HCT116 (cell line): ENCODE data around the gene CBX4. TPM values are rescaled to one million over a fixed set of nuclear protein-coding genes. Genes with fewer than 3 reads are reported as not detected.

Experiments
- ATAC-seq: fragments of 200-7000 bp; cut with Tn5 transposase; 2 replicates; pipeline ENCODE4 v1.9.1; 2020; ENCODE audit warnings: mild to moderate bottlenecking, moderate library complexity
- BruUV-seq: library from RNA; stranded (reverse); fragments of 400-500 nt; replicated peaks from 2 replicates; lab custom pipeline; 2021; lab: Mats Ljungman, UMichigan
- CTCF ChIA-PET: fragments of 300-600 bp; sonication (Branson Sonifier 250); formaldehyde crosslinking; loops from one replicate; lab custom pipeline; 2021; ENCODE audit warnings: antibody characterized with exemption; lab: Charles Lee
- POLR2A ChIA-PET: fragments of 300-600, 350-600 bp; sonication (Branson Sonifier 250); formaldehyde crosslinking; loops from one replicate; lab custom pipeline; 2021; ENCODE audit warnings: antibody characterized with exemption; lab: Charles Lee
- RAD21 ChIA-PET, 2 experiments: fragments of 300-600 bp; sonication (Branson Sonifier 250); formaldehyde crosslinking; loops; one replicate each; lab custom pipeline; 2023; ENCODE audit warnings: low total read pairs in 2 of 2; ENCODE audit not compliant: uncharacterized antibody in 2 of 2, unreplicated experiment in 2 of 2, low non-redundant PET in 1 of 2; lab: Charles Lee
- DNase-seq: peaks from one replicate; pipeline ENCODE4 v3.0.0-alpha.2; 2010; ENCODE audit warnings: low read depth, low spot score
- H2AFZ ChIP-seq: fragments of 200-600 bp; shearing (Covaris generic), sonication (generic); 2 replicates; pipeline ENCODE4 v1.6.1; 2017; ENCODE audit warnings: low read depth, mixed run types, mixed read lengths, antibody characterized with exemption, low read length; ENCODE audit not compliant: poor library complexity, severe bottlenecking
- H3K27ac ChIP-seq: 2 replicates; pipeline ENCODE4 v1.5.1; 2012; ENCODE audit warnings: low read depth, low read length
- H3K27me3 ChIP-seq: fragments of 200-600 bp; sonication (generic); 2 replicates; pipeline ENCODE4 v1.6.1; 2016; ENCODE audit warnings: mixed run types, low read length, mixed read lengths; ENCODE audit not compliant: insufficient read depth
- H3K36me3 ChIP-seq, 2 experiments: fragments of 200-500 bp in 1 of 2; fragments of 200-600 bp in 1 of 2; sonication (Bioruptor generic) in 1 of 2; sonication (generic) in 1 of 2; 2 replicates each; pipeline versions ENCODE4 v1.5.1 to v1.6.1; 2014 to 2016; ENCODE audit warnings: low read length in 2 of 2, inconsistent platforms in 1 of 2, mixed read lengths in 1 of 2, mixed run types in 1 of 2; ENCODE audit not compliant: insufficient read depth in 2 of 2, control insufficient read depth in 1 of 2
- H3K4me1 ChIP-seq, 2 experiments: fragments of 200-600 bp in 1 of 2; sonication (generic) in 1 of 2; 2 replicates each; pipeline versions ENCODE4 v1.5.1 to v1.6.1; 2012 to 2017; ENCODE audit warnings: low read length in 2 of 2, inconsistent platforms in 1 of 2, mild to moderate bottlenecking in 1 of 2, mixed read lengths in 1 of 2, mixed run types in 1 of 2, moderate library complexity in 1 of 2; ENCODE audit not compliant: insufficient read depth in 2 of 2, control insufficient read depth in 1 of 2
- H3K4me2 ChIP-seq: fragments of 200-600 bp; sonication (generic); 2 replicates; pipeline ENCODE4 v1.6.1; 2017; ENCODE audit warnings: mixed run types, low read length, mixed read lengths
- H3K4me3 ChIP-seq, 2 experiments: fragments of 200-600 bp in 1 of 2; sonication (generic) in 1 of 2; replicated peaks in 1 of 2; 2 replicates each; pipeline ENCODE4 v1.5.1; 2011 to 2016; ENCODE audit warnings: low read length in 2 of 2, control low read depth in 1 of 2, low read depth in 1 of 2, mild to moderate bottlenecking in 1 of 2, mixed read lengths in 1 of 2, mixed run types in 1 of 2
- H3K79me2 ChIP-seq: fragments of 200-600 bp; sonication (generic); 2 replicates; pipeline ENCODE4 v1.6.1; 2017; ENCODE audit warnings: mild to moderate bottlenecking, mixed run types, low read length, moderate library complexity, mixed read lengths; ENCODE audit not compliant: insufficient read depth
- H3K9ac ChIP-seq: fragments of 200-600 bp; sonication (generic); 2 replicates; pipeline ENCODE4 v1.6.1; 2016; ENCODE audit warnings: low read length, mixed read lengths
- H3K9me2 ChIP-seq: fragments of 200-600 bp; sonication (generic), shearing (Covaris generic); 2 replicates; pipeline ENCODE4 v1.6.1; 2017; ENCODE audit warnings: mixed run types, mild to moderate bottlenecking, moderate library complexity; ENCODE audit not compliant: insufficient read depth
- H3K9me3 ChIP-seq, 2 experiments: fragments of 200-500 bp in 1 of 2; fragments of 200-600 bp in 1 of 2; sonication (Bioruptor generic) in 1 of 2; sonication (generic) in 1 of 2; 2 replicates each; pipeline ENCODE4 v1.6.1; 2014 to 2017; ENCODE audit warnings: low read length in 2 of 2, mixed read lengths in 2 of 2, inconsistent platforms in 1 of 2, low read depth in 1 of 2, mild to moderate bottlenecking in 1 of 2, mixed run types in 1 of 2, moderate library complexity in 1 of 2; ENCODE audit not compliant: control insufficient read depth in 1 of 2, insufficient read depth in 1 of 2
- H4K20me1 ChIP-seq: fragments of 200-600 bp; sonication (generic), shearing (Covaris generic); 2 replicates; pipeline ENCODE4 v1.6.1; 2017; ENCODE audit warnings: mixed run types, mild to moderate bottlenecking, moderate library complexity; ENCODE audit not compliant: insufficient read depth
- EGR1 ChIP-seq: IDR thresholded peaks from 2 replicates; pipeline ENCODE4 v1.6.1; 2012; ENCODE audit warnings: low read depth
- POLR2A ChIP-seq: IDR thresholded peaks from 2 replicates; pipeline ENCODE4 v1.7.0; 2011; ENCODE audit warnings: borderline replicate concordance; ENCODE audit not compliant: insufficient read depth, insufficient read length; ENCODE audit errors: extremely low read depth
- POLR2AphosphoS5 ChIP-seq: IDR thresholded peaks from 2 replicates; pipeline ENCODE4 v1.6.1; 2011; ENCODE audit warnings: mild to moderate bottlenecking, low read depth, low read length, moderate library complexity
- SP1 ChIP-seq: IDR thresholded peaks from 2 replicates; pipeline ENCODE4 v1.6.1; 2012; ENCODE audit warnings: low read depth
- SRF ChIP-seq: IDR thresholded peaks from 2 replicates; pipeline ENCODE4 v1.6.1; 2012; ENCODE audit warnings: low read depth
- YY1 ChIP-seq: IDR thresholded peaks from 2 replicates; pipeline ENCODE4 v1.6.1; 2011; ENCODE audit warnings: low read length, low read depth, moderate library complexity, mild to moderate bottlenecking; ENCODE audit not compliant: insufficient replicate concordance; ENCODE audit errors: extremely low read depth
- ZFX ChIP-seq: fragments of 450-650 bp; IDR thresholded peaks from 2 replicates; pipeline ENCODE4 v1.6.1; 2017
- intact Hi-C: fragments of 100-400 bp; cut with micrococcal nuclease; formaldehyde crosslinking; loops from 2 replicates; pipeline ENCODE4 v1.10.0; 2022
- total RNA-seq: library from RNA; stranded (reverse); gene quantifications from one replicate; pipeline ENCODE4 v1.2.1, GENCODE V29; 2021; ENCODE audit not compliant: unreplicated experiment
- TF ChIP-seq, protein P1 (sequence below): IDR thresholded peaks from 2 replicates; pipeline ENCODE4 v1.6.1; 2012
- TF ChIP-seq, protein P2 (sequence below), 3 experiments: fragments of 200-600 bp in 1 of 3; sonication (generic) in 1 of 3; IDR thresholded peaks in 2 of 3; conservative IDR thresholded peaks in 1 of 3; 2 replicates each; pipeline ENCODE4 v1.5.1; 2012 to 2017; ENCODE audit warnings: low read depth in 2 of 3, low read length in 2 of 3, antibody characterized with exemption in 1 of 3, borderline replicate concordance in 1 of 3, control low read depth in 1 of 3, mild to moderate bottlenecking in 1 of 3, mixed read lengths in 1 of 3, mixed run types in 1 of 3, moderate library complexity in 1 of 3; ENCODE audit not compliant: insufficient read depth in 1 of 3
- TF ChIP-seq, protein P3 (sequence below): IDR thresholded peaks from 2 replicates; pipeline ENCODE4 v1.6.1; 2011; ENCODE audit warnings: mild to moderate bottlenecking, low read length, moderate library complexity; ENCODE audit not compliant: insufficient replicate concordance; ENCODE audit errors: extremely low read depth

Gene CBX4
- total RNA-seq, 1 experiment from 2014 or later = 60.9 TPM

DNA sequence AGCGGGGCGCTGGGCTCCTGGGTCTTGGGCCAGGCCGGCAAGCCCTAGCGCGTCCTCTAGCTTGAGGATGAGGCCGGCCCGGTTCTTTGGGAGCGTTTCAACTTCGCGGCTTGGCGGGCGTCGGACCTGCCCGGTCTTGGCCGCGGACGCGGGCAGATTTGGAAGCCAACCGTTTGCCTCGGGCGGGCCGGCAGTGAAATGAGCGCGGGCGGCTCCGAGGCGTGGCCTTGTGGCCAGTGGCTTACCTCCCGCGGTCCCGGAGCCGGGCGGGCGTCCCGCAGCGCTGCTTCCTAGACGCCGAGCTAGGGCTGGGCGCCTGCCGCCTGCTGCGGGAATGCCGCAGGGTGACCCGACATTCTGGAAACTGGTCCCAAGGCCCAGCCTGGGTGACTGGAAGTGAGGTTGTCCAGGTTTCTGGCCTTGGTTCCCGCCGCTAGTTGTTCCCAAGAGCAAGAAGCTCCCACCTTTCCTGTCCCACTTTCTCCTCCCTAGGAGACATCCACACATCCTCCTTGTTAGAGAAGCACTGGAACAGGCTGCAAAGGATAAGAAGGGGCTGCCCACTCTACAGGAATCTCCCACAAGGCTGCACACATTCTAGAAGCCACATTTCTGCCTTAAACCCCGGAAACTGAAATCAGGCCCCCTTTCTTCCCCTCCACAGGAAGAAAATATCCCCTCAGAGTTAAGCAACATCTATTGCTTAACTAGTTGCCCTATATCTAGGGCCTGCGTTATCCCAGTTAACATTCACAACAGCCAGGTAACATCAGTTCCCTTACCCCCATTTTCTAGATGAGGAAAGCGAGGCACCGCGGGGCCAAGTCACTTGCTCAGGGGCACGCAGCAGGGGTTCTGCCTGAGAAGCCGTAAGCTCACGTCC is 37.8 kb downstream of the CBX4 start:
- no peaks in the 10 kb centered on the region for H3K9me2 ChIP-seq
- intact Hi-C loops = no loop called here
- H3K27ac ChIP-seq = peak overlapping the region; percentile 91
- H3K4me3 ChIP-seq = peak overlapping the region; percentile 73 to 75
- no peaks in the 10 kb centered on the region for H3K36me3 ChIP-seq
- peak overlapping the region; percentile 98 for H3K4me2 ChIP-seq
- H3K9ac ChIP-seq = peak overlapping the region; percentile 70
- ATAC-seq (peak; percentile 46), DNase-seq (peak; percentile 45)
- no peaks in the 10 kb centered on the region for H4K20me1 ChIP-seq
- CTCF ChIA-PET = interaction anchor here (0.7 to 2.0 kb wide), 6 partner anchors 9 to 190 kb away, joined by 3 to 11 read pairs (median 3); no protein-coding TSS in a partner anchor
- peaks cover 27 to 46% of the 10 kb centered on the region in 2 experiments for H3K4me1 ChIP-seq
- POLR2A ChIA-PET = interaction anchor here (0.6 to 3.2 kb wide), 8 partner anchors 9 to 189 kb away, joined by 3 to 11 read pairs (median 3); partner anchors contain the start of genes CBX2 and CBX4
- H3K27me3 ChIP-seq = no peaks in the 10 kb centered on the region
- peaks cover 3% of the 10 kb centered on the region; the same call in 1 of the 2 replicates for H3K79me2 ChIP-seq
- no TSS peak for BruUV-seq
- RAD21 ChIA-PET = interaction anchor here (0.6 to 1.2 kb wide), 3 partner anchors 34 to 1520 kb away, joined by 3 to 5 read pairs (median 3); no protein-coding TSS in a partner anchor
- no peak for TF ChIP-seq SRF
- TF ChIP-seq, protein P1, sequence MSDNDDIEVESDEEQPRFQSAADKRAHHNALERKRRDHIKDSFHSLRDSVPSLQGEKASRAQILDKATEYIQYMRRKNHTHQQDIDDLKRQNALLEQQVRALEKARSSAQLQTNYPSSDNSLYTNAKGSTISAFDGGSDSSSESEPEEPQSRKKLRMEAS = peak; percentile 76
- no peak for TF ChIP-seq POLR2A
- TF ChIP-seq YY1 = peak; percentile 23
- TF ChIP-seq, protein P2, sequence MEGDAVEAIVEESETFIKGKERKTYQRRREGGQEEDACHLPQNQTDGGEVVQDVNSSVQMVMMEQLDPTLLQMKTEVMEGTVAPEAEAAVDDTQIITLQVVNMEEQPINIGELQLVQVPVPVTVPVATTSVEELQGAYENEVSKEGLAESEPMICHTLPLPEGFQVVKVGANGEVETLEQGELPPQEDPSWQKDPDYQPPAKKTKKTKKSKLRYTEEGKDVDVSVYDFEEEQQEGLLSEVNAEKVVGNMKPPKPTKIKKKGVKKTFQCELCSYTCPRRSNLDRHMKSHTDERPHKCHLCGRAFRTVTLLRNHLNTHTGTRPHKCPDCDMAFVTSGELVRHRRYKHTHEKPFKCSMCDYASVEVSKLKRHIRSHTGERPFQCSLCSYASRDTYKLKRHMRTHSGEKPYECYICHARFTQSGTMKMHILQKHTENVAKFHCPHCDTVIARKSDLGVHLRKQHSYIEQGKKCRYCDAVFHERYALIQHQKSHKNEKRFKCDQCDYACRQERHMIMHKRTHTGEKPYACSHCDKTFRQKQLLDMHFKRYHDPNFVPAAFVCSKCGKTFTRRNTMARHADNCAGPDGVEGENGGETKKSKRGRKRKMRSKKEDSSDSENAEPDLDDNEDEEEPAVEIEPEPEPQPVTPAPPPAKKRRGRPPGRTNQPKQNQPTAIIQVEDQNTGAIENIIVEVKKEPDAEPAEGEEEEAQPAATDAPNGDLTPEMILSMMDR (IDR thresholded peaks at IDR 0.05 in 2 of 3, conservative IDR thresholded peaks at IDR 0.05 in 1 of 3; ENCODE audit: borderline replicate concordance in 1 of 3, insufficient read depth in 1 of 3, low read depth in 2 of 3, low read length in 2 of 3) = peak in 1 of 3 experiments; percentile 20; a peak in 1 of 6 replicates
- TF ChIP-seq SP1 = no peak
- TF ChIP-seq, protein P3, sequence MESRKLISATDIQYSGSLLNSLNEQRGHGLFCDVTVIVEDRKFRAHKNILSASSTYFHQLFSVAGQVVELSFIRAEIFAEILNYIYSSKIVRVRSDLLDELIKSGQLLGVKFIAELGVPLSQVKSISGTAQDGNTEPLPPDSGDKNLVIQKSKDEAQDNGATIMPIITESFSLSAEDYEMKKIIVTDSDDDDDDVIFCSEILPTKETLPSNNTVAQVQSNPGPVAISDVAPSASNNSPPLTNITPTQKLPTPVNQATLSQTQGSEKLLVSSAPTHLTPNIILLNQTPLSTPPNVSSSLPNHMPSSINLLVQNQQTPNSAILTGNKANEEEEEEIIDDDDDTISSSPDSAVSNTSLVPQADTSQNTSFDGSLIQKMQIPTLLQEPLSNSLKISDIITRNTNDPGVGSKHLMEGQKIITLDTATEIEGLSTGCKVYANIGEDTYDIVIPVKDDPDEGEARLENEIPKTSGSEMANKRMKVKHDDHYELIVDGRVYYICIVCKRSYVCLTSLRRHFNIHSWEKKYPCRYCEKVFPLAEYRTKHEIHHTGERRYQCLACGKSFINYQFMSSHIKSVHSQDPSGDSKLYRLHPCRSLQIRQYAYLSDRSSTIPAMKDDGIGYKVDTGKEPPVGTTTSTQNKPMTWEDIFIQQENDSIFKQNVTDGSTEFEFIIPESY = no peak
- peak; percentile 96 for TF ChIP-seq ZFX
- TF ChIP-seq POLR2AphosphoS5 = no peak; the same call in none of the 2 replicates
- TF ChIP-seq EGR1 = no peak
- peak overlapping the region; percentile 6 for H2AFZ ChIP-seq
- H3K9me3 ChIP-seq = no peaks in the 10 kb centered on the region
